Testis (tissue), 3 donors: ENCODE results near the gene FAM161B. TPM values are rescaled to one million over a fixed set of nuclear protein-coding genes. Genes with fewer than 3 reads are reported as not detected.

ENCODE experiments used
- DNase-seq: peaks from one replicate; pipeline ENCODE4 v3.0.0-alpha.2; 2019
- H3K27ac ChIP-seq, 2 donors: fragments of 200-600 bp; sonication (generic); one replicate each; pipeline ENCODE4 v1.5.1; 2019
- H3K27me3 ChIP-seq: fragments of 200-600 bp; sonication (generic); one replicate; pipeline ENCODE4 v1.5.1; 2019
- H3K36me3 ChIP-seq: fragments of 200-600 bp; sonication (generic); one replicate; pipeline ENCODE4 v1.5.1; 2017; ENCODE audit warnings: low read depth; ENCODE audit errors: missing control alignments
- H3K4me1 ChIP-seq: fragments of 200-600 bp; sonication (generic); one replicate; pipeline ENCODE4 v1.5.1; 2019
- H3K4me3 ChIP-seq, 2 donors: fragments of 200-600 bp; sonication (generic); one replicate each; pipeline ENCODE4 v1.5.1; 2017 to 2019
- H3K9me3 ChIP-seq: fragments of 200-600 bp; sonication (generic); one replicate; pipeline ENCODE4 v1.5.1; 2017
- CTCF ChIP-seq, 3 experiments: fragments of 450-650 bp in 2 of 3; fragments of 200-600 bp in 1 of 3; sonication (generic) in 1 of 3; IDR thresholded peaks; one replicate each; pipeline ENCODE4 v1.5.1; 2016 to 2019; ENCODE audit warnings: antibody characterized with exemption in 3 of 3, mild to moderate bottlenecking in 2 of 3, moderate library complexity in 1 of 3
- POLR2A ChIP-seq: fragments of 450-650 bp; IDR thresholded peaks from one replicate; pipeline ENCODE4 v1.6.1; 2017; ENCODE audit warnings: antibody characterized with exemption, mild to moderate bottlenecking, moderate library complexity
- WGBS, 2 donors: methylation state at CpG; one replicate each; pipeline ENCODE4 v1.1.5; 2018; 5-methylcytosine and 5-hydroxymethylcytosine counted together
- intact Hi-C: fragments of 100-400 bp; cut with DNase I; formaldehyde crosslinking; loops from one replicate; pipeline ENCODE4 v1.15.1; 2023; ENCODE audit warnings: low total_unique reads
- polyA plus RNA-seq: library from polyadenylated mRNA; stranded (reverse); fragments of 350-450 nt; fragmentation: Illumina TruSeq; extraction: RNeasy Lipid Tissue Mini Kit (QIAGEN cat#74804); gene quantifications from one replicate; pipeline ENCODE4 v1.2.3, GENCODE V29; 2014; ENCODE audit warnings: low read depth, low replicate concordance; ENCODE audit not compliant: insufficient read depth
- total RNA-seq, 2 donors: library from RNA; depleted of rRNA; stranded (reverse); fragments of >200 nt; gene quantifications; one replicate each; pipeline ENCODE4 v1.2.3, GENCODE V29; 2016

FAM161B gene
- total and polyA plus RNA-seq, 3 donors from 2014 or later, result 15.0 to 26.0 (median 24.1) TPM

GRCh38 chr14:73965216-73965615, 15.3 kb upstream of the FAM161B start:
- no peaks in the 10 kb centered on the region for H3K4me1 ChIP-seq
- no peaks in the 10 kb centered on the region for H3K9me3 ChIP-seq
- H3K27ac ChIP-seq, result no peak overlapping the region
- no peaks in the 10 kb centered on the region for H3K36me3 ChIP-seq
- intact Hi-C loops, result no loop called here
- WGBS, 2 donors, result 93 to 95% methylated on average over 4 of the region's 4 CpGs
- no peak for TF ChIP-seq CTCF (IDR thresholded peaks at IDR 0.05)
- no peak for TF ChIP-seq POLR2A
- no peak overlapping the region for H3K4me3 ChIP-seq
- no peak for DNase-seq
- no peaks in the 10 kb centered on the region for H3K27me3 ChIP-seq

- WGBS, 2 donors, result 91 to 92% methylated on average over 9 to 12 of the region's 12 CpGs
- Histone ChIP-seq H3K9me3 (no peaks in the 10 kb centered on the region), H3K27me3 (no peaks in the 10 kb centered on the region), H3K4me1 (no peaks in the 10 kb centered on the region), H3K36me3 (no peaks in the 10 kb centered on the region), H3K27ac (no peak overlapping the region), H3K4me3 (no peak overlapping the region)
- no peak for DNase-seq
- TF ChIP-seq CTCF (IDR thresholded peaks at IDR 0.05), result no peak
- TF ChIP-seq POLR2A, result no peak
- intact Hi-C loops, result no loop called here
Measured at GRCh38 chr14:73961192-73961591, 11.3 kb upstream of the FAM161B start.

DNA sequence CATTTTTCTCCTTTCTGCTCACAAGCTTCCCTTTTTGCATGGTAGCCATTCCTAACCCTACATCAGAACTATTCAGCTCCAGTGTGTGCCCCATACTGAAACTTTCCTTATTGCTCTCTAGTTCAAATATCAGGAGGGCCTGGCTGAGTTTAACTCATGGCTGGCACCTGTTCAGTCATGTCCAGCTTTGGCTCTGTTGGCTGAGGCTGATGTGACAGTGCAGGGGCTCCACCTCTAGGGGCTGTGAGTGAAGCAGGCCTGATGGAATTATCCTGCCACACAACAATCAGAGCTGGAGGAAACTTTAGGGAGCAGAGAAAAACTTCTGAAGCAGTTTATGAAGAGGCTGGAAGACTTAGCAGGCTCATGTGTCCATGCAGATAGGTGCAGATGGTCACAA, 8.7 kb upstream of the FAM161B start:
- no peaks in the 10 kb centered on the region for H3K4me1 ChIP-seq
- intact Hi-C loops, result no loop called here
- no peak for TF ChIP-seq CTCF (IDR thresholded peaks at IDR 0.05)
- no peak for TF ChIP-seq POLR2A
- no peaks in the 10 kb centered on the region for H3K27me3 ChIP-seq
- DNase-seq, result no peak
- H3K4me3 ChIP-seq, result no peak overlapping the region
- no peaks in the 10 kb centered on the region for H3K36me3 ChIP-seq
- no peak overlapping the region for H3K27ac ChIP-seq
- no peaks in the 10 kb centered on the region for H3K9me3 ChIP-seq

- no peak for TF ChIP-seq CTCF (IDR thresholded peaks at IDR 0.05)
- no peak for TF ChIP-seq POLR2A
- 84 to 88% methylated on average over 5 of the region's 5 CpGs for WGBS, 2 donors
- no peak for DNase-seq
- H3K4me1 ChIP-seq, result no peaks in the 10 kb centered on the region
- H3K9me3 ChIP-seq, result no peaks in the 10 kb centered on the region
- H3K4me3 ChIP-seq, result no peak overlapping the region
- H3K27me3 ChIP-seq, result no peaks in the 10 kb centered on the region
- no peak overlapping the region for H3K27ac ChIP-seq
- intact Hi-C loops, result no loop called here
- no peaks in the 10 kb centered on the region for H3K36me3 ChIP-seq
Measured at GRCh38 chr14:73955674-73956073, 5.8 kb upstream of the FAM161B start.

DNA sequence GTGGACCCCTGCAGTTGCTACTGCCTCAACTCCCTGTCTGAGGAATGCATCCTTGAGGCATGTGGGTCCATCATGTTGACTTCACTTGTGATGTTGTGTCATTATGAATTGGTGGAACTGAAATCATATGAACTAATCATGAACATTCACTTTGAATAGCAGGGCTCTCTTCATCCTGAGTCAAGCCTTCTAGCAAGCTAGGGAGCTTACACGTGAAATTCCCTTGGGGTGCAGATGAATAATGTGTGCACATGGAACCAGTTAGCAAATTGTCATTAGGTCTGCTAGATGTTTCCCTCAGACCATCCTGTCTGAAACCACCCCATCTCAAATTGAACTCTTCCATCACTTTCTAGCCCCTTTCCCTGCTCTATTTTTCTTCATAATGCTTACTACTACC, 3.8 kb upstream of the FAM161B start:
- H3K27ac ChIP-seq, result no peak overlapping the region
- no peak for TF ChIP-seq CTCF (IDR thresholded peaks at IDR 0.05)
- TF ChIP-seq POLR2A, result no peak
- no peaks in the 10 kb centered on the region for H3K36me3 ChIP-seq
- intact Hi-C loops, result no loop called here
- DNase-seq, result no peak
- no peaks in the 10 kb centered on the region for H3K9me3 ChIP-seq
- H3K4me3 ChIP-seq, result no peak overlapping the region
- no peaks in the 10 kb centered on the region for H3K27me3 ChIP-seq
- WGBS, 2 donors, result 68 to 79% methylated on average over 1 of the region's 1 CpG
- H3K4me1 ChIP-seq, result no peaks in the 10 kb centered on the region
